Trophoblast cell (in vitro differentiated cells and primary cell): ENCODE measurements around the gene F5. TPM values are rescaled to one million over a fixed set of nuclear protein-coding genes. Genes with fewer than 3 reads are reported as not detected.

ENCODE experiments used
- DNase-seq, 2 donors: peaks; one replicate each; pipeline ENCODE4 v3.0.0-alpha.2; 2016
- H2AFZ ChIP-seq: 2 replicates; pipeline ENCODE4 v1.6.1; 2013; ENCODE audit warnings: low read length, moderate library complexity, mild to moderate bottlenecking; ENCODE audit not compliant: insufficient read depth, poor library complexity
- H2AK5ac ChIP-seq: 2 replicates; pipeline ENCODE4 v1.6.1; 2013; ENCODE audit warnings: mild to moderate bottlenecking, low read length
- H2BK120ac ChIP-seq: 2 replicates; pipeline ENCODE4 v1.6.1; 2013; ENCODE audit warnings: low read length, mild to moderate bottlenecking, moderate library complexity; ENCODE audit not compliant: insufficient read depth, poor library complexity
- H2BK12ac ChIP-seq: 2 replicates; pipeline ENCODE4 v1.6.1; 2013; ENCODE audit warnings: mild to moderate bottlenecking, low read length, moderate library complexity
- H2BK5ac ChIP-seq: 2 replicates; pipeline ENCODE4 v1.6.1; 2013; ENCODE audit warnings: low read length, low read depth, moderate library complexity, mild to moderate bottlenecking; ENCODE audit not compliant: poor library complexity
- H3K14ac ChIP-seq: 2 replicates; pipeline ENCODE4 v1.6.1; 2013; ENCODE audit warnings: mild to moderate bottlenecking, low read length
- H3K18ac ChIP-seq: 2 replicates; pipeline ENCODE4 v1.6.1; 2013; ENCODE audit warnings: mild to moderate bottlenecking, low read length
- H3K23ac ChIP-seq: 2 replicates; pipeline ENCODE4 v1.6.1; 2013; ENCODE audit warnings: low read length
- H3K27ac ChIP-seq: 2 replicates; pipeline ENCODE4 v1.5.1; 2013; ENCODE audit warnings: low read depth, mild to moderate bottlenecking, inconsistent platforms, low read length, moderate library complexity
- H3K27me3 ChIP-seq: 2 replicates; pipeline ENCODE4 v1.6.1; 2013; ENCODE audit warnings: inconsistent platforms, mild to moderate bottlenecking, low read length, moderate library complexity; ENCODE audit not compliant: insufficient read depth
- H3K36me3 ChIP-seq, 2 experiments: 1 replicate in 1 of 2; 2 replicates in 1 of 2; pipeline ENCODE4 v1.6.1; 2013; ENCODE audit warnings: low read length in 2 of 2, mild to moderate bottlenecking in 2 of 2, moderate library complexity in 1 of 2; ENCODE audit not compliant: insufficient read depth in 2 of 2, control insufficient read depth in 1 of 2
- H3K4ac ChIP-seq: 2 replicates; pipeline ENCODE4 v1.6.1; 2013; ENCODE audit warnings: low read depth, mild to moderate bottlenecking, low read length, moderate library complexity
- H3K4me1 ChIP-seq, 2 experiments: 1 replicate in 1 of 2; 2 replicates in 1 of 2; pipeline ENCODE4 v1.6.1; 2013; ENCODE audit warnings: low read length in 2 of 2, mild to moderate bottlenecking in 2 of 2, moderate library complexity in 1 of 2; ENCODE audit not compliant: insufficient read depth in 2 of 2, control insufficient read depth in 1 of 2
- H3K4me2 ChIP-seq: 2 replicates; pipeline ENCODE4 v1.6.1; 2013; ENCODE audit warnings: inconsistent platforms, mild to moderate bottlenecking, low read length, moderate library complexity
- H3K4me3 ChIP-seq: 2 replicates; pipeline ENCODE4 v1.5.1; 2013; ENCODE audit warnings: mild to moderate bottlenecking, low read depth, low read length, inconsistent platforms
- H3K79me1 ChIP-seq: one replicate; pipeline ENCODE4 v1.6.1; 2013; ENCODE audit warnings: low read length
- H3K79me2 ChIP-seq: 2 replicates; pipeline ENCODE4 v1.6.1; 2013; ENCODE audit warnings: low read length, mild to moderate bottlenecking; ENCODE audit not compliant: control insufficient read depth, insufficient read depth, poor library complexity
- H3K9ac ChIP-seq: 2 replicates; pipeline ENCODE4 v1.6.1; 2013; ENCODE audit warnings: mild to moderate bottlenecking, low read length
- H3K9me3 ChIP-seq: 2 replicates; pipeline ENCODE4 v1.6.1; 2013; ENCODE audit warnings: low read depth, mild to moderate bottlenecking, control low read depth, inconsistent platforms, low read length; ENCODE audit not compliant: insufficient read depth
- H4K12ac ChIP-seq: 2 replicates; pipeline ENCODE4 v1.6.1; 2013; ENCODE audit warnings: low read depth, mild to moderate bottlenecking, low read length, moderate library complexity
- H4K8ac ChIP-seq: 2 replicates; pipeline ENCODE4 v1.6.1; 2013; ENCODE audit warnings: low read depth, mild to moderate bottlenecking, low read length, moderate library complexity
- H4K91ac ChIP-seq: one replicate; pipeline ENCODE4 v1.6.1; 2013; ENCODE audit warnings: low read depth, mild to moderate bottlenecking, low read length, moderate library complexity
- WGBS: extraction: QIAGEN DNeasy Blood & Tissue Kit; methylation state at CpG from one replicate; pipeline ENCODE4 v1.1.7; 2013; ENCODE audit warnings: missing lambda C conversion rate; ENCODE audit not compliant: insufficient read length, insufficient coverage; ENCODE audit errors: extremely low coverage; 5-methylcytosine and 5-hydroxymethylcytosine counted together
- polyA plus RNA-seq: library from polyadenylated mRNA; stranded (reverse); fragments of 200-250 nt; gene quantifications from 2 replicates; pipeline ENCODE4 v1.2.3, GENCODE V29; 2013

The F5 gene
- polyA plus RNA-seq, result 0.53 and 0.57 TPM in 2 replicates

- H2BK12ac ChIP-seq, result peak within 1 kb of the TSS; percentile 5
- H3K4ac ChIP-seq, result no peak within 1 kb of the TSS
- H3K9me3 ChIP-seq, result no peaks in the 10 kb centered on the region
- H3K36me3 ChIP-seq, result no peaks in the 10 kb centered on the region
- WGBS, result no CpG with 5 or more reads among the region's 15 CpGs
- H2AFZ ChIP-seq, result peak within 1 kb of the TSS; percentile 7
- H3K23ac ChIP-seq, result no peak within 1 kb of the TSS
- H3K4me3 ChIP-seq, result no peak within 1 kb of the TSS
- H3K18ac ChIP-seq, result no peak within 1 kb of the TSS
- H4K8ac ChIP-seq, result no peak within 1 kb of the TSS
- H2AK5ac ChIP-seq, result no peak within 1 kb of the TSS
- no peaks in the 10 kb centered on the region for H3K79me2 ChIP-seq
- H4K12ac ChIP-seq, result no peak within 1 kb of the TSS
- DNase-seq, result peak; percentile 48 to 51
- H3K79me1 ChIP-seq, result no peaks in the 10 kb centered on the region
- peaks cover 0 to 4% of the 10 kb centered on the region in 2 experiments for H3K4me1 ChIP-seq
- no peak within 1 kb of the TSS for H3K14ac ChIP-seq
- no peak within 1 kb of the TSS for H2BK120ac ChIP-seq
- no peak within 1 kb of the TSS for H3K27ac ChIP-seq
- no peak within 1 kb of the TSS for H2BK5ac ChIP-seq
- no peak within 1 kb of the TSS for H3K9ac ChIP-seq
- H4K91ac ChIP-seq, result no peak within 1 kb of the TSS
- peak within 1 kb of the TSS; percentile 50 for H3K4me2 ChIP-seq
- H3K27me3 ChIP-seq, result no peaks in the 10 kb centered on the region
Observed at GRCh38 chr1:169586395-169587255, at the start of gene F5. TSS of gene F5 (minus strand) at chr1:169586481. CDS start at chr1:169586386, 95 bp downstream.

DNA sequence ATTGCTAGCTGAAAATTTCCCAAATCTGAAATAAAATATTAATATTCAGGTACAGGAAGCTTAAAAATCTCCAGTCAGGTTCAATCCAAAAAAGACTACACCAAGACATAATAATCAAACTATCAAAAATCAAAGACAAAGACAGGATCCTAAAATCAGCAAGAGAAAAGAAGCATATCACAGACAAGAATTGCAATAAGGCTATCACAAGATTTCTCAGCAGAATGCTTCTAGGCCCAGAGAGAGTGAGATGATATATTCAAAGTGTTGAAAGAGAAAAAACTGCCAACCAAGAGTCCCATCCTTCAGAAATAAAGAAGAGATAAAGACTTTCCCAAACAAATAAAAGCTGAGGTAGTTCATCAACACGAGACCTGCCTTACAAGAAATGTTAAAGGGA, 48.6 kb upstream of the F5 start:
- Histone ChIP-seq H3K4ac (no peak overlapping the region), H3K18ac (no peak overlapping the region), H3K4me3 (no peak overlapping the region), H3K79me2 (no peaks in the 10 kb centered on the region), H2BK120ac (no peak overlapping the region), H3K79me1 (no peaks in the 10 kb centered on the region), H3K9ac (no peak overlapping the region), H3K4me2 (no peak overlapping the region), H2BK5ac (no peak overlapping the region), H3K4me1 (no peaks in the 10 kb centered on the region), H3K27ac (no peak overlapping the region), H3K27me3 (no peaks in the 10 kb centered on the region), H4K12ac (no peak overlapping the region), H3K9me3 (peaks cover 7% of the 10 kb centered on the region), H4K91ac (no peak overlapping the region), H2BK12ac (no peak overlapping the region), H2AFZ (no peak overlapping the region), H2AK5ac (no peak overlapping the region), H3K14ac (no peak overlapping the region), H3K23ac (no peak overlapping the region), H4K8ac (no peak overlapping the region), H3K36me3 (no peaks in the 10 kb centered on the region)
- no peak for DNase-seq
- no CpG with 5 or more reads among the region's 1 CpG for WGBS

DNA sequence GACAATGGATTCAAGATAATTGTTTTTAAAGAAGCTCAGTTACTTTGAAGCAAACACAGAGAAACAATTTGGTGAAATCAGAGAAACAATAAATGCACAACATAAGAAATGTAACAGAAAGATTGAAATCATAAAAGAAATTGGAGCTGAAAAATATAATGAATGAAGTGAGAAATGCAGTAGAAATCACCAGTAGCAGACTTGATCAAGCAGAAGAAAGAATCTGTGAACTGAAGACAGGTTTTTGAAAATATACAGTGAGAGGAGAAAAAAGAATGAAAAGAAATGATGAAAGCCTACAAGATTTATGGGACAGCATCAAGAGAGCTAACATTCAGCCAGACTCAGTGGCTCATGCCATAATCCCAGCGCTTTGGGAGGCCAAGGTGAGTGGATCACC, 47.9 kb upstream of the F5 start:
- Histone ChIP-seq H3K27me3 (no peaks in the 10 kb centered on the region), H3K36me3 (no peaks in the 10 kb centered on the region), H2BK120ac (no peak overlapping the region), H3K9ac (no peak overlapping the region), H4K8ac (no peak overlapping the region), H4K91ac (no peak overlapping the region), H3K27ac (no peak overlapping the region), H3K4me1 (no peaks in the 10 kb centered on the region), H3K18ac (no peak overlapping the region), H3K9me3 (peaks cover 7% of the 10 kb centered on the region), H3K4ac (no peak overlapping the region), H3K23ac (no peak overlapping the region), H4K12ac (no peak overlapping the region), H2AK5ac (no peak overlapping the region), H2BK12ac (no peak overlapping the region), H2AFZ (no peak overlapping the region), H3K4me3 (no peak overlapping the region), H3K14ac (no peak overlapping the region), H3K79me1 (no peaks in the 10 kb centered on the region), H3K79me2 (no peaks in the 10 kb centered on the region), H2BK5ac (no peak overlapping the region), H3K4me2 (no peak overlapping the region)
- no CpG with 5 or more reads among the region's 1 CpG for WGBS
- no peak for DNase-seq

- H4K91ac ChIP-seq, result no peak overlapping the region
- no peaks in the 10 kb centered on the region for H3K27me3 ChIP-seq
- no peak overlapping the region for H4K12ac ChIP-seq
- no peaks in the 10 kb centered on the region for H3K4me1 ChIP-seq
- H2BK12ac ChIP-seq, result no peak overlapping the region
- H2AFZ ChIP-seq, result no peak overlapping the region
- H2BK120ac ChIP-seq, result no peak overlapping the region
- H3K14ac ChIP-seq, result no peak overlapping the region
- H3K9ac ChIP-seq, result no peak overlapping the region
- no peaks in the 10 kb centered on the region for H3K79me1 ChIP-seq
- H3K79me2 ChIP-seq, result no peaks in the 10 kb centered on the region
- no peak overlapping the region for H4K8ac ChIP-seq
- DNase-seq, result no peak
- no peak overlapping the region for H3K4ac ChIP-seq
- no peak overlapping the region for H2BK5ac ChIP-seq
- H3K23ac ChIP-seq, result no peak overlapping the region
- no peaks in the 10 kb centered on the region for H3K36me3 ChIP-seq
- no peak overlapping the region for H2AK5ac ChIP-seq
- WGBS, result 100% methylated on average over 1 of the region's 3 CpGs
- H3K18ac ChIP-seq, result no peak overlapping the region
- H3K9me3 ChIP-seq, result peaks cover 7% of the 10 kb centered on the region
- H3K4me3 ChIP-seq, result no peak overlapping the region
- H3K27ac ChIP-seq, result no peak overlapping the region
- no peak overlapping the region for H3K4me2 ChIP-seq
Observed at GRCh38 chr1:169631249-169631648, 45.0 kb upstream of the F5 start.
